ENCODE data around the gene CDCA4.

The CDCA4 gene

GRCh38 chr14:104989236-104989950 lies 31.5 kb downstream of the CDCA4 start:
- DNase-seq (ENCODE audit: low read depth): no peak

DNA sequence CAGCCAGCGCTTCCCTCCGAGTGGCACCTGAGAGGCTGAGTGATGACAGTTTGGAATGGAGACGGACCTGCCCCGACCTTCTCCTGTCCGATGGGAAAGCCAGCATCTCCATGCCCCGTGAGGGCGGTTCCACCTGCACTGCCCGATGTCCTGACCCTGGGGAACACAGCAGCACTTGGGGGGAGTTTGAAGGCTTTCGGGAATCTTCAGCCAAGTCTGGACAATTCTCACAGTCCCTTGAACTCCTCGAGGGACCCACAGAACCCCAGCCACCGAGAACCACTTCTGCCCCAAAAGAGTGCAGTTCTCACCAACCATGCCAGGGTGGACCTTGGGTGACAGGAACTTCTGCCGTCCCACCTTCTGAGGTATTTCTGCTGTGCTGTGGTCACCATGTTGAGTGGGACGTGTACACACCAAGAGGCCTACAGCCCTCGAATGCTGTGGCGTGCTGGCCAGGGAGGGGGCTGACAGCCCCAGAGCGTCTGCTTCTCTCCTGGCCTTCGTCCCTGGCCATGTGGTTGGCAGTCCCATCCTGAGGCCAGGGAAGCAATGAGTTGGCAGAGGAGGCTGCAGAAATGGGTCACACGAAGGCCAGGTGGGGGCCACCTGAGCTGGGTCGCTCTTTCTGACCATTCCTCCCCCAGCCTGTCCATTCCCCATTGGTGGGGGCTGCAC lies 34.3 kb downstream of the CDCA4 start:
- no peak for DNase-seq (ENCODE audit: low read depth)

DNA sequence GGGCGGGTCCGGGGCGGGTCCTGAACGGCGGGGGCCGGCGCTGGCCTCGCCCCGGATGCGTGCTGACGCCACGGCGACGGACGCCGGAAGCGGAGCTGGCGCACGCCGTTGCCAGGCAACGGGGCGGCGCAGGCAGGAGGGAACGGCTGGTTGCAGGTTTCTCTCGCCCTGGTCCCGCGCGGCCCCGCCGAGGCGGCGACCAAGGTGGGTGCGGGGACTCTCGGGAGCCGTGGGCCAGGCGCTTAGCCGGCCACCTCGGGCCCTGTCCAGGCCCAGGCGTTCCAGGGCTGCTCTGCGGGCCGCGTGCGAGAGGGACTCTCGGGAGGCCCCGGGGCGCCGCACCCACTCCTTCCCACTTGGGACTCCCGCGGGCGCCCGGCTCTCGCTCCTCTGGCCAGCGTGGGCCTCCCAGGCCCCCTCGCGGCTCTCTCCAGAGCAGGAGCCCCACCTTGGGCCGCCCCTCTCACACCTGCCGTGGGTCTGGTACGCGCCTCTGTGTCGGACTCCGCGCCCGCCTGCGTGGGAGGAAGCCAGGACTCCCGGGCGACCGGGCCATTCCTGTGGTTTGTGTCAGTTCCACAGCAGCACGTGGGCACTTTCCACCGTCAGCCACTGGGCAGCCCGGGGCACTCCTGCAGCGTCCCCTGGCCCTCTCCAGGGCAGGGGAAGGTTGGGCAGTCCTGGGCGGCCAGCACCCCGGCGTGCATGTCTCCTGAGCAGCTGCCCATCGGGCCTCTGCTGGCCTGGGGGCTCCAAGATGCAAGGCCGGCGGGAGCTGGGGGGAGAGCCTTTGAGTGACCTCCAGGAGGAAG lies 35.0 kb downstream of the CDCA4 start, which contains the start of gene CLBA1:
TSS of gene CLBA1 (plus strand) at position 114 of the 812 bp plus-strand sequence. CDS start at position 758, 644 bp downstream.
- DNase-seq (ENCODE audit: low read depth): peak; percentile 89

DNA sequence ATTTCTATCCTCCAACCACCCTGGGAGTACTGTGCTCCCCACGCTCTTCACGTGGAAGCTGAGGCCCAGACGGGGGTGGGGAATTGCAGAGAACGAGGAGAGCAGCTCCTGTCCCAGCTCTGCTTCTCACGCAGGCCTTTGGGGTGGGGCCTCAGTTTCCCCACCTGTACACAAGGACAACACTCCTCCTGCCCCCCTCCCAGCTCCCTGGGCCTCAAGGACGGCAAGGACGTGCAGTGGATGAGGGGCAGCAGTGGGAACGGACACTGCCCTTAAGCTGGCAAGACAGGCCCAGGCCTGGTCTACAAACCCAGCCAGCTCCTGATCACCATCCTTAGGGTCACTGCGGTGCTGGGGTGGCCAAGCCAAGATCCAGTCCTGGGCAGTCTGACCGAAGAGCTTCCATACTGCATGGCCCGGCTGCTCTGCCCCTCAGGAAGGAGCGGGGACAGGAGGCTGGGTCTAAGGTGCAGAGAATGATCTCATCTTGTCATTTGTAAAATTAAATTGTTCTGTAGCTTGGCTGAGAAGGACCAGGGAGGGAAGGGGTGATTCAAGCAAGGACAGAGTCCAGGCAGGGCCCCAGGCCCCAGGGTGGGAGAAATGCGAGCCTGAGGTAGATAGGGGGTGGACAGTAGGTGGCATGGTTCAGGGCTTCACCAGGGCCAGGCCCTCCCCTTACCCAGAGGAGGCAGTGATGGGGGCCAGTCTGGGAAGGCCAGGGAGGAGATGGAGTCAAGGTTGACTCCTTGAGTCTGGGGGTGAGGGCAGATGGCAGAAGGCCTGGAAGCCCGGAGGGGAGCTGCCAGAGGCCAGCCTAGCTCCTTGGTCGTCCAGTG lies 36.6 kb downstream of the CDCA4 start:
- DNase-seq (ENCODE audit: low read depth): no peak

DNA sequence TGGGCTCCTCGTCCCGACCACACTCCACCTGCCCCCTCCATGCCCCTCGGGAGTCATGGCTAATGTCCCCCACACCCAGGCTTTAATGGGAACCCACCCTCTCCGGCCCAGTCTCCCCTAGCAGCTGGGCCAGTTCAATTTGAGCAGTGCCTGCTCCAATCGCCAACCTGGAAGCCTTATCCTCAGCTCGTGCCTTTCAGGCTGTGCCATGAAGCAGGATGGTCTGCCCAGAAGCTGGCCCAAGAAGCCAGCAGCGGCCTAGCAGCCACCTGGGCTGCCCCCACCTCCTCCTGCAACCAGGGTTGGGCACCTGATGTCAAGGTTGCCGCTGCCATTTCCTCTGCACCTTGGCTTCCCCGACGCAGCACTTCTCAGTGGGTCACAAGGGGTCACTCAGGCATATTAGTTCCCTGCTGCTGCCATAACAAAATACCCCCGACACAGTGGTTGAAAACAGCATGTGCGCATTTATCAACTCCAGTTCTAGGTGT lies 37.6 kb downstream of the CDCA4 start:
- DNase-seq (ENCODE audit: low read depth): no peak

- no peak for DNase-seq (ENCODE audit: low read depth)
Observed at GRCh38 chr14:104982548-104983230, 38.2 kb downstream of the CDCA4 start.

GRCh38 chr14:104981699-104982541 lies 39.0 kb downstream of the CDCA4 start:
- no peak for DNase-seq (ENCODE audit: low read depth)

GRCh38 chr14:104980611-104981531 lies 40.0 kb downstream of the CDCA4 start:
- DNase-seq (ENCODE audit: low read depth): no peak

DNA sequence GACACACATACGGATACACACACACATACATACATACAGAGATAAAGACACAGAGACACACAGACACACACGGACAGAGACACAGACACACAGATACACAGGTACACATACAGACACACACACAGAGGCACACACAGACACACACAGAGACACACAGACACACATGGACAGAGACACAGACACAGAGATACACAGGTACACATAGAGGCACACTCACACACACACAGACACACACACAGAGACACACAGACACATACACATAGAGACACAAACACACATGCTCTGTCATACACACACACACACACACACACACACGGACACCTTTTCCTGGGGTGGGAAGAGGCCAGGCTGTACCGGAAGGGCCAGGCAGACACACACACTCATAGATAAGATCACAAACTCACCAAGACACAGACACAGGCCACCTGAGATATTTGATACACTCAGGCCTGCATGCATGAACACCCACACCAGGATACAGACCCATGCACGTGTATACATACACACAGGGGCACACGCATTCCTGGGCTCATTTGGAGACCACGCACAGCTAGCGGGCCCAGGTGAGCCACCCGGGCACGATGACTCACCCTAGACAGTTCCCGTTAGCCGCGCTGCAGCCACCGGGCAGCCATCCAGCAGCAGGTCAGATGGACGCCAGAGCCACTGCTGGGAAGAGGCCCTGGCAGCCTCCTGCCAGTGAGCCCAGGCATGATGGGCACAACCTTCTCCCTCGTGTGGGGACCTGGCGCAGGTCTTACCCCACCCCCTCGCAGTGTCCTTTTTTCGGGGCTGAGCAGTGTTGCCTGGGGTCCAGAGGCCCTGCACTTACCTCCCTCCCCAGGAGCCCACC lies 40.9 kb downstream of the CDCA4 start:
- DNase-seq (ENCODE audit: low read depth): no peak

DNA sequence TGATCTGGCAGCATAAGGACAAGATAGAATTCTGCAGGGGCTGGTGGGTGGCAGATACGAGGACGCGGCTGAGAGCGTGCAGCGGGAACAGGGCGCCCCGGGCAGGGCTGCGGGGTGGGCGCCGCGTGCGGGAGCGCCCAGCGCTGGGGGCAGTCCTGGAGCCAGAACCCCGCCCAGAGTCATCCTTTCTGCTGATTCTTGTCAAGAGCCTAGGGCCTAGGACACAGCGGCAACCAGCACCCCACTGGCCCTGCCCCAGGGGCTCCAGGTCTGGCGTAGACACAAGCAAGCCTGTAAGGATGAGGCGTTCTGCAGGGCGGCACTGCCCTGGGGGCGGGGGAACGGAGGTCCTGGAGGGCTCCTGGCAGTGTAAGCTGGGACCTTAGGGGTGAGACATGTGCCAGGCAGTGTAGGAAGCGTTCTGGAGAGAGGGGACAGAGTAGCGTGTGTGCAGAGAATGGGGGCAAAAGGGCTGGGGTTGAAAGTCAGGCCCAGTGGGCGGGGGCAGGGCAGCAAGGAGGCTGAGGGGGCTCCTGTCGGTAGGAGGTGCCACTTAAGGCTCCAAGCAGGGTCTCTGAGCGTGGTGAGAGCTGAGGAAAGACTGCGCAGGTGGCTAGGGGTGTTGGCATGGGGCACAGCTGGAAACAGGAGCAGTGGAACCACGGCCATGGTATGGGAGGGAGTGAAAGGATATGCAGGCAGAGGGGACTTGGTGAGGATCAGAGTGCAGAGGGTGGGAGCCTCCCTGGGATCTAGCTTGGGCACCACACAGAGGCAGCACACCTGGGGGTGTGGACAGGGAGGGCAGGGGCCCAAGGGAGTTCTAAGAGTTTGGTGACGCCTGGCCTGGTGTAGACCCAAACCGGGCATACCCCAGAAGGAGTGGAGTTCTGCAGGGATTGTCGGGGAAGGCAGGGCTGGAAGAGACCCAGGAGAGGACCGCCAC lies 41.9 kb downstream of the CDCA4 start:
- no peak for DNase-seq (ENCODE audit: low read depth)

DNA sequence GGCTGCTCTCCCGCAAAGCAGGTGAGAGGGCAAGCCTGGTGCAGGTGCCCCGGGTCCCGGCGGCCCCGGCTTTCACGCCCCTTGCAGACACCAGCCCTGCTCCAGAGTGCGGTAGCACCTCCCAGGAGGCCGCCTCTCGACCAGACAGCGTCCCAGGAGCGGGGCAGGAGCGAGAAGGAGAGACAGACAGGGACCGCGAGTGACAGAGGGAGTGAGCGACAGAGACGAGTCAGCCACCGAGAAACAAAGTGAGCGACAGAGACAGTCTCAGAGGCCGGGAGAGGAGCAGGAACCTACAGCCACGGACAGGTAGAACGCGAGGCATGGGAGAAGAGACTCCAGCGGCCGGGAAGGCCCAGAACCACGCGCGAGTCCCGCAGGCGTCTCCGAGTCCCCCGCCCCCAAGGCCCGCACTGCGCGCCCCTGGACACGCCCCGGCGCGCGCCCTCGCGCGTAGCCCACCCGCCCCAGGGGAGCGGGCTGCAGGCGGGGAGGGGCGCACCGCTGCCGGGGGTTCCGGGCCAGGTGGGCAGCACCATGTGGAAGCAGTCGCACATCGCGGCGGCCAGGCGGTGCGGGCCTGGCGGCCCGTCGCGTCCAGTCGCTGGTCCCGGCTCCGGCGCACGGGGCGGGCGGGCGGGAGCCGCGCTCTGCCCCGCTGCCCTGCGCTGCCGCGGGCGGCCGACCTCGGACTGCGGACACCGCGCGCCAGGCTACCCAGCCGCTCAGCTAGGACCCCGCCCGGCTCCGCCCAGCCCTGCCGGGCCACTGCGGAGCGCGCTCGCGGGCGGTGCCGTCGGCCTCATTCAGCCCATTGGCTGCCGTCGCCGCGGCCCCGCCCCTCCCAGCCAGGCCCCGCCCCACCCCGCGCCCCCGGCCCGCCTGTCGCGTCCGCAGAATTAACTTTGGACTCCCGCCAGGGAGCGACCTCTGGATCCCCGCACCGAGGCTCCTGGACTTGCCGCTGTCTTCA lies 42.9 kb downstream of the CDCA4 start, which contains the start of gene AHNAK2:
TSS of gene AHNAK2 (minus strand) at position 694 of the 973 bp plus-strand sequence. CDS start at position 557, 137 bp downstream.
- peak; percentile 75 for DNase-seq (ENCODE audit: low read depth)

DNA sequence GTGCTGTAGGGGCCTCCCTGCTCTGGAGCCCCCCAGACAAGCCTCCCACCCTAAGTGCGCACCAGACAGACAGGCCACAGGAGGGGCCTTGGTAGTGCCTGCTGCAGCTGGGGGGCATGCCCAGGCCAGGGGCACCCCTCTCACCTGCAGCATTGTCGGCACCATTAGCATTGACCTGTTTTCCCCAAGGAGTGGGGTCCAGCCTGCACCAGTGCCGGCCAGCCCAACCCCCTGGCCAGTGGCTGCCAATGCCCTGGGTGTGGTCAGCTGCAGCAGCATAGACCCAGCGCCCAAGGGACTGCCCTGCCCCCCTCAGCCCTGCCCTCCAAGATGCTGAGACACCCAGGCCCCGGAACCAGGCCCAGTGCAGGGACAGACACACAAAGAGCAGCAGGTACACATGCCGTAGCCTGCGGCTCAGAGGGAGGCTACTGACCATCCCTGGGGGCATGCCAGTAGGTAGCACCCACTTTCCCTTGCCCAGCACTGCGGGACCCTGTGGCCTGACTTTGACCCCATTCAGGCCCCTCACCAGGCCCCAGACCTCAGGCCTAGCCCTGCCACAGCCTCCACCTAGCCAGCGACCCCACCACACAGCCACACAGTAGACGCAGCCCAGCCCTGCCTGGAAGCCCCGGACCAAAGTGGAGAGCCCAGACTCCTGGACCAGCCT lies 43.7 kb downstream of the CDCA4 start:
- DNase-seq (ENCODE audit: low read depth): no peak

- DNase-seq (ENCODE audit: low read depth): peak; percentile 73
Observed at GRCh38 chr14:104976198-104977007, 44.5 kb downstream of the CDCA4 start.
